GM04503 (cell line): ENCODE data around the gene MCAM.

Experiments used
- DNase-seq: peaks from one replicate; pipeline ENCODE4 v3.0.0-alpha.2; 2012; ENCODE audit warnings: low read depth

MCAM gene

DNA sequence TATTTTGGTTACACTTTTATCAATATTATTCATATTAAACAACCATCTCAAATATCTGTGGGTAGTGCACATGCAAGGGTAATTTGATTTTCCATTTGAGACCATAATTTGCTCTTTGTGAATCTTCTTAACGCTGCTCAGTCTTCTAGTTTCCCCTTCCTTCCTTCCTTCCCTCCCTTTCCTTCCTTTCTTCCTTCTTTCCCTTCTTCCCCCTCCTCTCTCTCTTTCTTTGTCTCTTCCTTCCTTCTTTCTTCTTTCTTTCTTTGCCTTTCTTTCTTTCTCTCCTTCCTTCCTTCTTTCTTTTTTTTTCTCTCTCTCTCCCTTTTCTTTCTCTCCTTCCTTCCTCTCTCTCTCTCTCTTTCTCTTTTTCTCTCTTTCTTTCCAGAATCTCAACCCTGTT lies 13.3 kb upstream of the MCAM start:
- DNase-seq, result no peak

DNA sequence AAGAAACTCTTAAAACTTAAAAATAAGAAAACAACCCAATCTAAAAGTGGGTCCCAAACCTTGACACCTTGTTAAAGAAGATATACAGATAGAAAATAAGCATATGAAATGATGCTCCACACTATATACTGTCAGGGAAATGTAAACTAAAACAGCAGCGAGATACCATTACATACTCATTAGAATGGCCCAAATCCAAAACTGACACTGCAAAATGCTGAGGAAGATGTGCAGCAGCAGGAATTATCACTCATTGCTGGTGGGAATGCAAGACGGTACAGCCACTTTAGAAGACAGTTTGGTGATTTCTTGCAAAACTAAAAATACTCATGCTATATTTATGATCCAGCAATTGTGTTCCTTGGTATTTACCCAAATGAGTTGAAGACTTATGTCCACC lies 12.4 kb upstream of the MCAM start:
- DNase-seq, result no peak

DNA sequence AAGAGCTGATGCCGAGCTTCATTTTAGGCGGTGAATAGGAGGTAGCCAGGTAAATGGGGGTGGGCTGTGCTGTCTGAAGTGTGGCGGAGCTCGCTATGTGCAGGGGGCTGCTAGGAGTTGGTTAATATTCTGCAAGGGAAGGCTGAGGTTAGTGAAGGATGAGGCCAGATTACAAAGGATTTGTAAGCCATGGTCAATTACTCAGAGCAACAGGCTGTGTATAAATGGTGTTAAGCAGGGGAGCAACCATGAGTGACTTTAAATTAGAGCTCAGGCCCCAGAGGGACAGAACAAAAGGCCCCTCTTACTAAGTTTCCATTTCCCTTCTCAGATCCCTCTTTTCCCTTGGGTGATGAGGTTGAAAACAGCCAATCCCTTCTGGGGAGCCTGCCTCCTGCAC lies 7.3 kb upstream of the MCAM start:
- DNase-seq, result no peak

DNA sequence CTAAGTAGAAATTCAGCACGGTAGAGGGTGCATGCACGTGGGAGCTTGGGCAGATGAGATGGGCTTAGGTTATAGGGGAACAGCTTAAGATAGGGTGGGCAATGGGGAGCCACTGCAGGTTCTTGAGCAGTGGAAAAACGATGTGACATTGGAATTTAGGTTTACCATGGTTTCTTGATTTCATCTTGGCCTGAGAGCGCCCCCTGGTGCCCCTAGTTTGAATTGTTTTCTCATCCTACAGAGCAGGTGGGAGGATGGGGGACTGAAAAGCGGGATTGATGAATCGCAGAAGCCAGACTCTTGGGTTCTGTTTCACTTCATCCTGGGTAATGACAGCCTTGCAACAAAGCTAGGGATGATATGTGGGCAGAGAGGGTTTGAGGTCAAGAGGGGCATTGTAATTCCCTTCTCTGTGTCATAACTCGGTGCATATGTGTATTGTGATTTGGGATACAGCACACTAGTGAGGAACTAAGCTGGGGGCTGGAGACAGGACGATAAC lies 6.7 kb upstream of the MCAM start:
- no peak for DNase-seq

DNA sequence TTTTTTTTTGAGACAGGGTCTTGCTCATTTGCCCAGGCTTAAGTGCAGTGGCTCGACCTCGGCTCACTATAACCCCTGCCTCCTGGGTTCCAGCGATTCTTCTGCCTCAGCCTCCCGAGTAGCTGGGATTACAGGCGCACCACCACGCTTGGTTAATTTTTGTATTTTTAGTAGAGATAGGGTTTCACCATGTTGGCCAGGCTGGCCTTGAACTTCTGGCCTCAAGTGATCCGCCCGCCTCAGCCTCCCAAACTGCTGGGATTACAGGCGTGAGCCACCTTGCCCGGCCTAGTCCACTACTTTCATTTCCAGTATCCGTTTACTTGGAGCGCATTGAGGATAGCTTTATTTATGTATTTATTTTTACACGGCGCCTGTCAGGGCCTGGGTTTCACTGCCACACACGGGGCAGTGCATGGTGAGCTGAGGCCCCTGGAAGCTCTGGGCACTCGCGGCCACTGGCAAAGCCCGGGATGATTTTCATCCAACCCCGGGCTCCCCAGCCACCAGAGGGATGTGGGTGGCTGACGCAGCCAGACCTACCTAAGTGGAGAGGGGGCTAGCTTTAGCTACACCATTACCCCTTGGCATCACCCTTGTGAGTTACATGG lies 6.1 kb upstream of the MCAM start:
- DNase-seq, result no peak

DNA sequence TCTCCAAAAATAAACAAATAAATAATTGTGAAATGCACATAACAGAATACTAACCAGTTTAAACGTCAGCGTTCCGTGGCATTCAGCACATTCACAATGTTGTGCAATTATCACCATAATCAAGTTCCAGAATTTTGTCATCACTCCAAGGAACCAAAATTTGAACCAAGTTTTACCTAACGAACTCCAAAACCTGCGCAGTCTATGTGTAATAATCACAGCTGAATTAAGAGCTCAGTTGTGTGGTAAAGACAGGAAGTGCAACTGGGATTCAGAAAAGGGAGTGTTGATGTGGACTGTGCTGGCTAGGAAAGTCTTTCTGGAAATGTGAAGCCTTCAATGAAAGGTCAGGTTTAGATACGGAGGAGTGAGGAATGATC lies 5.4 kb upstream of the MCAM start:
- no peak for DNase-seq

DNA sequence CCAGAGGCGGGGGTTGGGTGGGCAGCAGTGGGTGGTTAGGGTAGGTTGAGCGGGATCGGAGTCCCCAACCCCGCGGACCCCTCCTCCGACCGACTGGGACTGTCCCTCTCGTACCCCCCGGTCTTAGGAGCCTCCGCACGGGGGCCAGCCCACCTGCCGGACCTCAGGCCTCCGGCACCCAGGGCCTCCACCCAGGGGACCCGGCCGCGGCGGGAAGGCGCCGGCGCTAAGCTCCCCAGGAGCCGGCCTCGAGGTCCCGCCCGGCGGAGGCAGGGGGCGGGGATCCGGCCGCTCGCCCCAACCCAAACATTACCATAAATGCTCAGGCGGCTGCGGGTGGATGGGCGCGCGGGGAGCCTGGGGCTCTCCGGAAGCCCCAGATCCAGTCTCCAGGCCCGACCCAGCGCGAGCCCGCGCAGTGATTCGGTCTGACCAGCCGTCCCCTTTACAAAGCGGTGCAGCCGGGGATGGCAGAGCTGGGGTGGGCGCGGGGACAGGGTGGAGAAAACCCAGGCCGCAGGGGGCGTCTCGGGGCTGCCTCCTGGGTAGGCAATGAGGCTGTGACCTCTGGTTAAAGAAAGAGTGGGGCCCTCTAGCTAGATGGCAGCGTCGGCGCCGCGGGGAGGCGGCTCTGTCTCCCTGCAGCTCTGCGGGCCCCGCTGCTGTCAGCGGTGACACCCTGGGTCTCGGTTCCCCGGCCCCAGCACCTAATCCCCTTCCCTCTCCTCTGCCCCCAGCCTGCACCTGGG lies 4.0 kb upstream of the MCAM start:
- DNase-seq, result no peak

DNA sequence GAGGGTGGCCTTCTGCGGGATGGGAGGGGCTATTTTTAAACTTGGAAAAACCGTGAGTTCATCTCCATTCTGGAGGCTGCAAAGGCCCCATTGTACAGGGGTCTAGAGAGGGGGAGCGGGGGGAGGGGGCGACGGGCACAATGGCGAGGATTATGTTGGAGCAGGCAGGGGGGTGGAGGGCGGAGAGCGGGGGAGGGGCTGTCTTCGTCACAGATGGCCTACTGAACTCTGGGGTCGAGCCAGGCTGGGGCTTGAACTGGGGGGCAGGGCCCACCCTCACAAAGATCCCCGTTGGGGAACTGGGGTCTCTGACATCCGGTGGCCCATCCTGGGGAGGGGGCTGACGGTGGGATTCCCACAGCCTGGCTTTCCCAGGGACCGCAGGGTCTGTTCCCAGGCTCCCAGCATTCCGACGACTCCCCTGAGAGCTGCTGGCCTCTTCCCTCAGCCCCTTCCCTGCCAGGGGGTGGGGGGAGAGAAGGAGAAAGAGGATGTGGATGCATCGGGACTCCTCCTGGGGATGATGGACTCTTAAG lies 3.4 kb upstream of the MCAM start:
- no peak for DNase-seq

DNA sequence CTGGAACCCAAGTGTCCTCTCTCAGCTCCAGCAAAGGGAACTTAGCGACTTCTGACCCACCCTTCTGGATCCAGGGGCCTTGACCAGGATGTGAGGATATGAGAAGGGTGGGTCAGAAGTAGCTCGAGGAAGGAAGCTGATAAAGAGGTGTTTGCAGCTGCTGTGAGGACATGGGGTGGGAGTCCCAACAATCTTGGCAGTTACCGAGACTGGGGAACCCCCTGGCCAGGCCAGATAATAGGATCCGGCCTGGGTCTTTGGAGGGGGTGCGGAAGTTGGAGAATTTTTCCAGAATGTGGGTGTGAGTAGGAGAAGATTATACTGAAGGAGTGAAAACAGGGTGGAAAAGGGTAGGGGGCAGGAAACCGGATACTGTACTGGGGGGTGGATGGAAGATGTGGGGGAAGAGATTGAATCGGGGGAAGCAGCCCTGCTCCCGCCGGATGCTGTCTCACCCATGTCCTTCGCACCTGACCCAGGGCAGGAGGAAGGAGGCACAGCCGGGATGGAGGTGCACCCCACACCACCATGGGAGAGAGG lies 2.8 kb upstream of the MCAM start:
- no peak for DNase-seq

DNA sequence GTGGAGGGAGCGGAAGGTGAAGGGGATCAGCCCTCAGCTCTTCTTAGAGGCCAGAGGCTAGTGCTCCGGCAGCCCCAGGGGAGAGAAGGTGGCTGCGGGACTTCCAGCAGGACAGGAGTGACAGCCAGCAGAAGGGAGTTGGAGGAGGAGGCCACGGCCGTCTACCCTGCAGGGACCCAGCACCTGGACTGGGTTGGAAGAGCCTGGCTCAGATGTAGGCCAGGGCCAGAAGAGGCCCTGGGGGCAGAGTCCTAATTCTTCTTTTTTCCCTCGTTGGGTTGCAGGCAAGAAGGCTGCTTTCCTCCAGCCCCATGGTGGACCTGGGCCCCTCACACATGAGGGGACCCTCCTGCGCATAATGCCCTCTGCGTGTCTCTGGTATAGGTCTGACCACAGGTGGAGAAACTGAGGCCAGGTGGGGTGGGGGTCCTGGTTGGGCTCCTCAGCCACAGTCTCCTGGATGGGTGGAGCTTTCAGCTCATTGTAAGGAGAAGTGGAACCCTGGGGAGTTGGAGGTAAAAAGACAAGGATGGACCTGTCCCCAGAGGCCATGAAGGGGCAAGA lies 2.3 kb upstream of the MCAM start:
- no peak for DNase-seq

DNA sequence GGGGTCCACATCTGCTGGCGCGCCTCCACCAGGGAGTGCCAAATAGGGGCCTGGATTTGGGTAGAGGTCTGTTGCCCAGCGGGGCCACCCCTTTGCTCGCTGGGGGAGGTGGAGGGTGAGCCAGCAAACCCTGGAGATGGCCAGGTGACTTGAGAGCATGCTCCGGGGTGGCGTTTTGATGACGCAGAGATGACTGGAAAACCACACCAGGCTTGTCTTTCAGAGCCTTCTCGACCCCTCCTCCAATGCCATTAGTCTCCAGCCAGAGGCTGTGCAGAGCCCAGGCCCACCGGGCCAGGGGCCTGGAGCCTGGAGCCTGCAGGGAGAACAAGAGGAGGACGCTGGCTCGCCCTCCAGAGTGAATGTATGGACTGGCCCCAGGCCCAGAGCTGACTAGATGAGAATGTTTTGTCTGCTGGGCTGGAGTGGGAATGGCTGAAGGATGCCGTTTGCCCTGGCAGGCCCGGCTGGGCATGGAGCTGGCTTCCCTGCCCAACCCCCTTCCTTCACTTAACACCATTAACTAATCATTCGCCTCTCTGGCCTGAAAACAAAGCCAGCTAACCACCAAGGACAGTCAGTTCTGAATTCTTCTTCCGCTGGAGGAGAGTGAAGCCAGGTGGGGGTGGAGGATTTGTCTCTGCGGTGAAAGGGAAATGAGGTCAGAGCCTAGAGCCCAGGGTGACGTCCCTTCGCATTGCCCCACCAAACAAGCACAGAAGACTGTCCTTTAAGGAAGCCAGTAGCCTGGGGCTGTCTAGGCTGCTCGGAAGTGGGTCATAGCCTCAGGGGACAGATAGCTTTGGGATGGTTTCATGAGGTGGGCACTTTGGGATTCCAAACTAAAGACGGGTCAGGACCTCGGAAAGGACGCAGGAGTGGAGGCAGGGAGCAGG lies 1.6 kb upstream of the MCAM start:
- DNase-seq, result no peak

DNA sequence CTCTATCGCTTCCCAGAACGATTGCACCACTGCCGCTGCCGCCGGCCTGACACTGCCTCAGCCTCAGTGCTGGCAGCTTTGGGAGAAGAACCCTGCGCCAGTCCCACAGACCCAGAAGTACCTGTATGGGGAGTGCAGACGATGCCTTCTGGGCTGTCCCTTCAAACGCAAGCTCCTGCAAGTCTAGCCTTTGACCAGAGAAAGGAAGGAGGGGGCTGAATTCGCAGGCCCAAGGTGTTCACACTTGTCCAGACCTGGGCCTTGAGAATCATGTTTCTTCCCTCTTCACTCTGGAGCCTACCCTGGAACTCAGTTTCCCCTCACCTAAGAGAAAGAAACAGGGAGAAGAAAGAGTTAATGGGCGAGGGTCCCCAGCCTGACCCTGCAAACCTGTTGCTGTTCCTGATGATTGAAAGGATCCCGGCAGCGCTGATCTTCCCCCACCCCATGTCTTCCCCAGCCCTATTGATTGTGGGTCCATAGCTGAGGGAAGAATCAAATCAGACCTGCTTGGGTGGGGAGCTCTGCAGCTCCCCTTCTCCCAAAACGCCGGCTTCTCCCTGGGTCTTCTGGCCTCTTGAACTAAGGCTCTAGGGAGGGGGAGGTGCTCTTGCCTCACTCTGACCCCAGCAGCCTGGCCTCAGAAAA lies 786 bp upstream of the MCAM start:
- no peak for DNase-seq

DNA sequence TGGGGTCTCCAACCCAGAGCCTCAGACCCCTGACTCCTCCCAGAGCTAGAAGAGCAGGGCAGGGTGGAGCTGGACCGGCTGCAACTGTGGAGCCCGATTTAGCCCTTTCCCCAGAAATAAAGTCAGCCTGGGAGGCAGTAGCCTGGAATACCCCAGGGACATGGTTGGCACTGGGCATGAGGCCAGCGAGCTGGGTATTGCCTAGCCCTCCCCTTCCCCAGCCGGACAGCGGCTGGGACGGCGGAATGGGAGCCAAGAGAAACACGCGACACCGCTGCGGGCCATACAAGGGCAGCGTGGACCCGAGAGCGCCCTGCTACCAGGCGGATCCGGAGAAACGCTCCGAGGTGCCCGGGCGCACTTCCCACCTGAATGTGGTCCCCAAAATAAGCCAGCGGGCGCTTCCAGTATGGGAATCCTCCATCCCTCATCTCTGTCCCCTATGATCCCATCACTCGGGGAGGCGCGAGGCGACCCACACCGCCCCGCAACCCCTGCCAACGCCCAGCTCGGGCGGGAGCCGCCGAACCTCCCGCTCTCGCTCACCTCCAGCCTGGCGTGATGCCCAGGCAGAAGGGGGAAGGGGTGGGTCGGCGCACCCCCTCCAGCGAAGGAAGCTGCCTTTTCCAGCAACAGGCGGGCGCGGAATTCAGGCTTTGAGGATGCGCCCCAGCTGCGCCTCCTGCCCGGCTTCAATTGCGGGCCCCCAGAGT lies 758 bp downstream of the MCAM start:
- DNase-seq, result no peak

DNA sequence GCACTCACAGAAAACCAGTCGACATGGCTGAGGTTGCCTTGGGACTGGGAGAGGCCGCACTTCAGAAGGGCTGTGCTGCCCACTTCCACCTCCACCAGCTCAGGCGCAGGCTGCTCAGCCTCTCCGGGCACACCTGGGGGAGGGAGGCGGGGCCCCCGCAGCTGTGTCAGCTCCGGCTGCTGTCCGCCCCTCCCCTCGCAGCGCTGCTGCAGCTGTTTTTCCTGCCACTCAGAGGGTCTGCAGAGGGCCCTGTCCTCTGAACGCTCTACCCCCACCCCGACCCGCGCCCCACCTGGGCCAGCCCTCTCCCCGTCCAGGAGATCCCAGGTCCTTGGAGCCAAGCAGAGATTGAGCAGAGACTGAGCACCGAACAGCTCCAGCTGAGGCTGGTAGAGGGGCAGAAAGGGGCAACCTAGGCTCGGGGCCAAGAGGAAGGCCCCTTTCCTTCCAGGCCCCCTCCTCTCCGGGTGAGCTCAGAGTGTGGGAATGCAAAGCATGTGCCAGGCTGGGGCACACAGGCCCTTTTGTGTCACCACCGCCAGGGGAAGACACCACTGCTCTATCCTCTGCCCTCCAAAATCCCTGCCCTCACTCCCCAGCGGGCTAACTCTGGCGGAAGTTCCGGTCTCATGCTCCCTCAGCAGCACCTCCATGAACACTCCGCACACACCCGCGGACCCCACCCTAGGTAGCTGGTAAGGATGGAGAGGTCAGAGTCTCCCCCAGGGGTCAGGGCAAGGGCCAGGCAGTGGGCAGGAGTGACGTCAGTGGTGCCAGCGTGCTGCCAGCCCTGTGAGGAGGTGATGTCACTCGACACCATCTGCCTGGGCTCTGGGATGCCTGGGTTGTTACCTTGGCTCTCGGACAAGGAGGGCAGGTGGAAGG lies 1.6 kb downstream of the MCAM start:
- DNase-seq, result no peak

DNA sequence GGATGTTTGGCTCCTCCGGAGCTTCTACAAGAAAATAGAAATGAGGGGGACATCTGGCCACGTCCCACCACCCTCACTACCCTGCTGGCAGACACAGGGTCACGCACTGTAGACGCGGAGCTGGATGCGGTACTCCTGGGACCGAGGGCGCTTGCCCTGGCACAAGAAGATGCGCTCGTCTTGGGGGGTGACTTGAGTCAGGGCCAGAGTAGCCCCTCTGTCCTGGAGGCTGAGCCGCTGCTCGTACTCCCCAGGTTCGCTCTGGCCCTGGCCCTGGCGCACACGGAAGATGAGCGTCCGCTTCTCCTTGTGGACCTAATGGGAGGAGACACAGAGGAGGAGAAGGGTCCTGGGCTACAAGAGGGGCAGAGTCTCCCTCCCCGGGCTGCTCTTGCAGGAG lies 2.2 kb downstream of the MCAM start:
- no peak for DNase-seq

DNA sequence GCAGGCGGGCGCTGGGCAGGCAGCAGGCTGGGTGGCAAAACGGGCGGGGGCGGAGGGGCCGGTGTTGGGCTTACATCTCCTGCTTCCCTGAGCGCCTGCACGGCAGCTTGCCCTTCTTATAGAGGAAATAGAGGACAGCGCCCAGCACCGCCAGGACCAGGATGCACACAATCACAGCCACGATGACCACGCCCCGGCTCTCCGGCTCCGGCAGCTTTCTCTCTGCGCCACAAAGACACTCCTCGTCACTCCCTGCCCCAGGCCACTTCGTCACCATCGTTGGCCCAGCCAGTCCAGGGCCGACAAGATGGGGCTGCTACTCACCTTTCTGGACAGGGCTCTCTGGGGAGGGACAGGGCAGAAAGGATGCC lies 6.3 kb downstream of the MCAM start:
- DNase-seq, result no peak

DNA sequence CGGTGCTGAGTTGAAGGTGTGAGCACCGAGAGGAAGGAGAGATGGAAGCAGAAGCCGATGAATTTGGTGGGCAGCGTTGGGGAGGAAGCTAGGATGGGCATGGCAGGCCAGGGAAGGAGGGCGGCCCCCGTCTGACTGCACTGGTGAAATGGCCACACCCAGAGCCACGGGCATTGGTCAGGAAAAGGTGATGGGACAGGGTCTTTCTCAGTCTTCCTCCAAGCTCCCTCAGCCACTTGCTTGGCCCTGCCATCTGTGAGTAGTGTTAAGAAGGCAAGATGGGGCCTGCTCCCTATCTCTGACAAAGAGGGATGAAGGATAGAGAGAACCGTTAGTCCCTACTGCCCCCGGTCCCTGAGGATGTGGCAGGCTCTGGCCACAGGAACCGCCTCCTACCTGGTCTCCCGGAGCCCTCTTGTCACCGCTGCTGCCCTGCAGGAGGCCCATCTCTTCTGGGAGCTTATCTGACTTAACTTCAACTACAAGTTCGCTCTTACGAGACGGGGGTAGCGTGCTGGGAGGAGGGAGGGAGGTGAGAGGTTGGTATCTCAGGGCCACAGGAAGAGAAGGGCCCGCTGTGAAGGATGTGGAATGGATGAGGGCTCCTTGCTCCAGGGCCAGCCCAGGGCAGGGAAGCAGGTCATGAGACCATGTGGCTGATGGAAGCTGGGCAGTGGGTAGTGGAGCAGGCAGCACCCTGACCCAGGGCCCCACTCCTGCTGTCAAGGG lies 6.8 kb downstream of the MCAM start:
- no peak for DNase-seq

DNA sequence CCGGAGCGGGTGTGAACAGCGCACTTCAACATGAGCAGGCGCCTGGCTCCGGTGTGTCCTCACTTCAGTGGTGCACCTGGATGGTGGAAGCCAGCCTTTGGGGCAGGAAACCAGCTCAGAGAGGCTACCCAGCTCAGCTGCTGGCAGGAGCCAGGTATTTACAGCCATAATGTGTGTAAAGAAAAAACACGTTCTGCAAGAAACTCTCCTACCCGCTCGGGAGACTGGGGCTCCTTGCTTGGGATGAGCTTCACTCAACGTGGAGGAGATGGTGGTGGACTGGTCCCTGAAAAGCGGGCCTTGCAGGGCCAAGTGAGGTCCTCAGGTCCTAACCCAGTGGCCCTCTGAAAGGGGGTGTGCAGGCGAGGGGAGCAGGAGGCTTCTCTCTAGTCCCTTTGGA lies 7.5 kb downstream of the MCAM start:
- DNase-seq, result no peak

DNA sequence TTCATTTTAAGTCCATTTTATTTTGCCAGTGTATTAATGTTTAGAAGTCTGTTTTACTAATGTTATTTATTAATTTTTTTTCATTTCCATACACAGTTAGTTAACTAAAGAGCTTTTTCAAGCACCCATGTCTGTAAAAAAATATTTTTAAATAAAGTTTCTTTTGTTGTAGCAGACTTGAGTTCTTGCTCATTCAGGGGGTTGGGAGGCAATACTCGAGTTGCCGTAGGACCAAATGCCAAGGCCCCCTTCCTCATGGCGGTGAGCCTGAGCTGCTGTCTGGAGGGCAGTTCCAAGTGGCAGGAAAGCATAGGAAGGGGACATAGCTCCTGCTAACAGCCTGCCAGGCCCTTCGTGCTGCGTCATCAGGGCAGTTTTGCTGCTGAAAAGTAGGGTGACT lies 9.0 kb downstream of the MCAM start:
- DNase-seq, result no peak
